Measurements from ENCODE around the gene CLEC10A.

- TF ChIP-seq, protein P1, sequence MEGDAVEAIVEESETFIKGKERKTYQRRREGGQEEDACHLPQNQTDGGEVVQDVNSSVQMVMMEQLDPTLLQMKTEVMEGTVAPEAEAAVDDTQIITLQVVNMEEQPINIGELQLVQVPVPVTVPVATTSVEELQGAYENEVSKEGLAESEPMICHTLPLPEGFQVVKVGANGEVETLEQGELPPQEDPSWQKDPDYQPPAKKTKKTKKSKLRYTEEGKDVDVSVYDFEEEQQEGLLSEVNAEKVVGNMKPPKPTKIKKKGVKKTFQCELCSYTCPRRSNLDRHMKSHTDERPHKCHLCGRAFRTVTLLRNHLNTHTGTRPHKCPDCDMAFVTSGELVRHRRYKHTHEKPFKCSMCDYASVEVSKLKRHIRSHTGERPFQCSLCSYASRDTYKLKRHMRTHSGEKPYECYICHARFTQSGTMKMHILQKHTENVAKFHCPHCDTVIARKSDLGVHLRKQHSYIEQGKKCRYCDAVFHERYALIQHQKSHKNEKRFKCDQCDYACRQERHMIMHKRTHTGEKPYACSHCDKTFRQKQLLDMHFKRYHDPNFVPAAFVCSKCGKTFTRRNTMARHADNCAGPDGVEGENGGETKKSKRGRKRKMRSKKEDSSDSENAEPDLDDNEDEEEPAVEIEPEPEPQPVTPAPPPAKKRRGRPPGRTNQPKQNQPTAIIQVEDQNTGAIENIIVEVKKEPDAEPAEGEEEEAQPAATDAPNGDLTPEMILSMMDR (IDR thresholded peaks at IDR 0.05; ENCODE audit: insufficient read depth, low read length, poor library complexity, severe bottlenecking), result no peak
- TF ChIP-seq EZH2phosphoT487 (conservative IDR thresholded peaks at IDR 0.05; ENCODE audit: low read length), result no peak
Measured at GRCh38 chr17:7038025-7038862, 41.8 kb downstream of the CLEC10A start.
